LNCaP clone FGC (cell line): Measurements from ENCODE around the gene RBBP7.

Experiments
- DNase-seq: peaks from one replicate; pipeline ENCODE4 v3.0.0-alpha.2; 2011; ENCODE audit warnings: low read depth
- H3K4me3 ChIP-seq: 2 replicates; pipeline ENCODE4 v1.5.1; 2011; ENCODE audit warnings: mild to moderate bottlenecking, low read depth, low read length, control low read depth
- CTCF ChIP-seq: IDR thresholded peaks from 2 replicates; pipeline ENCODE4 v1.5.1; 2012; ENCODE audit warnings: mild to moderate bottlenecking; ENCODE audit not compliant: control insufficient read depth, insufficient read depth; ENCODE audit errors: extremely low read depth

Gene RBBP7

GRCh38 chrX:16870095-16870861 lies at the start of gene RBBP7:
Gene RBBP7 (minus strand): TSS chrX:16870362. CDS start chrX:16870053, 309 bp downstream.
- H3K4me3 ChIP-seq, result peak within 1 kb of the TSS; percentile 56
- peak; percentile 50 for DNase-seq
- no peak for TF ChIP-seq CTCF

- H3K4me3 ChIP-seq, result no peak overlapping the region
- no peak for TF ChIP-seq CTCF
- no peak for DNase-seq
These were observed 48.8 kb upstream of the RBBP7 start for GRCh38 chrX:16918979-16919378.

GRCh38 chrX:16917120-16917519 lies 47.0 kb upstream of the RBBP7 start:
- no peak for TF ChIP-seq CTCF
- no peak overlapping the region for H3K4me3 ChIP-seq
- no peak for DNase-seq

DNA sequence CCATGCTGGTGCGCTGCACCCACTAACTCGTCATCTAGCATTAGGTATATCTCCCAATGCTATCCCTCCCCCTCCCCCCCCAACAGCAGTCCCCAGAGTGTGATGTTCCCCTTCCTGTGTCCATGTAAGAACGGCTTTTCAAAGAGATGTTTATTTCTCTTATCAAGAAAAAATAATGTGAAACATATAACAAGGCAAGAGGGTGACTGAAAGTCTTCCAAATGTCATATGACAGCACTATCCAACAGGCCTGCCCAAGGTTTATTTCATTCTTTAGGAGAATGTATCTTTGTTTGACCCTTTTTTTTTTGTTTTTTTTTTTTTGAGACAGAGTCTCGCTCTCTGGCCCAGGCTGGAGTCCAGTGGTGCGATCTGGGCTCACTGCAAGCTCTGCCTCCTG lies 46.4 kb upstream of the RBBP7 start:
- no peak for TF ChIP-seq CTCF
- no peak for DNase-seq
- H3K4me3 ChIP-seq, result no peak overlapping the region

DNA sequence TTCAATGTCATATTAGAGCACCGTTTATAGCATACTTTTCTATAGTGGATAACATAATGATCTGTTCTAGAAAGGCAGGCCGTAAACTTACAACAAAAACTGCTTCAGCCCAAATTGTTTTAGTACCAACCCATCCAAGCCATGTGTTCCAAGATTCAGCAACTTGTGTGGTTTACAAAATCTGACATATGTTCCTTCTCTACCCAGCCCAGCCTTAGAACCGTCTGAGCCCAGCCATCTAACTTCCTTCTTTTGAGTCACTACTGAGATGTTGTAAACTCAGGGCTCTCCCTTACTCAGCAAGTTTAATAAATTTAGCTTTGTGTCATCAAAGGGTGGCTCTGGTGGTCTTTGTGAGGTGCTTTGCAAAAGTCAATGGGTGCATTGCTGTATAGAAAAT lies 43.9 kb upstream of the RBBP7 start:
- DNase-seq, result no peak
- no peak overlapping the region for H3K4me3 ChIP-seq
- no peak for TF ChIP-seq CTCF

DNA sequence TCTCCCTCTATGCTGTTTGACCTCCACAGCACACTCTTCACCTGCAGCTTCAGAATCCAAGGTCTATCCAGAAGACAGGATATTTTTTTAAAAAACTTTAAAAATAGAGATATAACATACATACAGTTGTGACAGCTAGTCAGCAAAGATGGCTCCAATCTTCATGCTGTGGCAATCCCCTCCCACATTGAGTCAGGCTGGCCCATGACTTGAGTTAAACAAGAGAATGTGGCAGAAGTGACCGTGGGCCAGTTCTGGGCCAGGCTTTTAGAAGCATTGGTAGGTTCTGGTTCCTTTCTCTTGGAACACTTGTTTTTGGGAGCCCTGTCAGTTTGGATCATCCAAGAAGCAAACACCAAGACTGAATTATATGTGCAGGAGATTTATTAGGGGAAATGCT lies 40.2 kb upstream of the RBBP7 start:
- TF ChIP-seq CTCF, result no peak
- DNase-seq, result no peak
- H3K4me3 ChIP-seq, result no peak overlapping the region

- H3K4me3 ChIP-seq, result no peak overlapping the region
- TF ChIP-seq CTCF, result no peak
- no peak for DNase-seq
These were observed 33.3 kb upstream of the RBBP7 start for GRCh38 chrX:16903274-16904022.
